BJ (cell line): ENCODE measurements around the gene EMC6. TPM values are rescaled to one million over a fixed set of nuclear protein-coding genes. Genes with fewer than 3 reads are reported as not detected.

Experiments
- CTCF ChIA-PET: fragments of 350-600 bp; formaldehyde crosslinking; extraction: SDS; loops from one replicate; lab custom pipeline; 2021; ENCODE audit warnings: antibody characterized with exemption, inconsistent platforms; lab: Yijun Ruan, JAX
- POLR2A ChIA-PET: fragments of 300-600 bp; sonication (Branson Sonifier 250); formaldehyde crosslinking; extraction: SDS; loops from one replicate; lab custom pipeline; 2021; ENCODE audit warnings: antibody characterized with exemption; lab: Charles Lee
- DNase-seq: peaks from one replicate; pipeline ENCODE4 v3.0.0-alpha.2; 2011; ENCODE audit warnings: low read depth
- H3K27me3 ChIP-seq: 2 replicates; pipeline ENCODE4 v1.6.0; 2011; ENCODE audit warnings: low read length; ENCODE audit not compliant: control insufficient read depth, insufficient read depth
- H3K36me3 ChIP-seq: 2 replicates; pipeline ENCODE4 v1.5.1; 2011; ENCODE audit warnings: low read length; ENCODE audit not compliant: control insufficient read depth, insufficient read depth
- H3K4me3 ChIP-seq: 2 replicates; pipeline ENCODE4 v1.5.1; 2011; ENCODE audit warnings: low read depth, mild to moderate bottlenecking, control low read depth, low read length
- polyA plus RNA-seq: library from polyadenylated mRNA; depleted of rRNA; stranded (reverse); fragments of >200 nt; gene quantifications from 2 replicates; pipeline ENCODE4 v1.2.3, GENCODE V29; 2011
- TF ChIP-seq, protein P1 (sequence below): IDR thresholded peaks from 2 replicates; pipeline ENCODE4 v1.5.1; 2011; ENCODE audit warnings: low read depth, mild to moderate bottlenecking, control low read depth, inconsistent platforms, low read length, moderate library complexity; ENCODE audit not compliant: insufficient read depth

Gene EMC6
- polyA plus RNA-seq, 1 experiment = 38.6 TPM

GRCh38 chr17:3681565-3681964, 13.0 kb downstream of the EMC6 start:
- CTCF ChIA-PET = interaction anchor here (1.7 to 4.1 kb wide), 2 partner anchors 8 to 14 kb away, joined by 10 to 26 read pairs; partner anchors contain the start of gene P2RX5
- Histone ChIP-seq H3K27me3 (no peaks in the 10 kb centered on the region), H3K36me3 (no peaks in the 10 kb centered on the region), H3K4me3 (no peak overlapping the region)
- TF ChIP-seq, protein P1, sequence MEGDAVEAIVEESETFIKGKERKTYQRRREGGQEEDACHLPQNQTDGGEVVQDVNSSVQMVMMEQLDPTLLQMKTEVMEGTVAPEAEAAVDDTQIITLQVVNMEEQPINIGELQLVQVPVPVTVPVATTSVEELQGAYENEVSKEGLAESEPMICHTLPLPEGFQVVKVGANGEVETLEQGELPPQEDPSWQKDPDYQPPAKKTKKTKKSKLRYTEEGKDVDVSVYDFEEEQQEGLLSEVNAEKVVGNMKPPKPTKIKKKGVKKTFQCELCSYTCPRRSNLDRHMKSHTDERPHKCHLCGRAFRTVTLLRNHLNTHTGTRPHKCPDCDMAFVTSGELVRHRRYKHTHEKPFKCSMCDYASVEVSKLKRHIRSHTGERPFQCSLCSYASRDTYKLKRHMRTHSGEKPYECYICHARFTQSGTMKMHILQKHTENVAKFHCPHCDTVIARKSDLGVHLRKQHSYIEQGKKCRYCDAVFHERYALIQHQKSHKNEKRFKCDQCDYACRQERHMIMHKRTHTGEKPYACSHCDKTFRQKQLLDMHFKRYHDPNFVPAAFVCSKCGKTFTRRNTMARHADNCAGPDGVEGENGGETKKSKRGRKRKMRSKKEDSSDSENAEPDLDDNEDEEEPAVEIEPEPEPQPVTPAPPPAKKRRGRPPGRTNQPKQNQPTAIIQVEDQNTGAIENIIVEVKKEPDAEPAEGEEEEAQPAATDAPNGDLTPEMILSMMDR = no peak
- DNase-seq = no peak
- POLR2A ChIA-PET = no interaction called here

- TF ChIP-seq, protein P1 = no peak
- ChIA-PET POLR2A (no interaction called here), CTCF (interaction anchor here (0.7 to 4.1 kb wide), 12 partner anchors 8 to 460 kb away, joined by 3 to 26 read pairs (median 4); partner anchors contain the start of genes HASPIN and P2RX5)
- H3K36me3 ChIP-seq = no peaks in the 10 kb centered on the region
- no peak overlapping the region for H3K4me3 ChIP-seq
- no peak for DNase-seq
- no peaks in the 10 kb centered on the region for H3K27me3 ChIP-seq
These were observed 13.4 kb downstream of the EMC6 start for GRCh38 chr17:3682033-3682432.

GRCh38 chr17:3683054-3683511, 14.5 kb downstream of the EMC6 start:
- DNase-seq = no peak
- H3K4me3 ChIP-seq = no peak overlapping the region
- ChIA-PET CTCF (interaction anchor here (0.6 to 4.1 kb wide), 22 partner anchors 9 to 634 kb away, joined by 3 to 26 read pairs (median 4); partner anchors contain the start of genes HASPIN and P2RX5), POLR2A (no interaction called here)
- TF ChIP-seq, protein P1 = peak; percentile 96
- H3K27me3 ChIP-seq = no peaks in the 10 kb centered on the region
- H3K36me3 ChIP-seq = no peaks in the 10 kb centered on the region

DNA sequence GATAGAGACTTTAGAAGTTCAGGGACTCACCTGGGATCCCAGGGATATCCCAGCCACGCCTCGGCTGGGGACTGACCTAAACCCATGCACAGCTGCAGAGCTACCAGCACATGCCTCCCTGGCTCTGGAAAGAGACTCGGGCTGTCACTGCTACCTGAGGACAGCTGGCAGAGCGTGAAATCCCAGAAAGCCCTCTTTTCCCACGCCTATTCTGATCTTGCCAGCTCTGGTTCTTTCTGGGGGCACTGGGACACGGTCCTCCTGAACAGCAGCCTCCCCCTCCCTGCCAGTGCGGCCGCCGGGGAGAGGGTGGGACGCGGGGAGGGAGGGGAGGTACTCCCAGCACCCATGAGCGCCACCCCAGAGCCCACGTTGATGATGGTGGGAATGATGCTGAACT, 16.6 kb downstream of the EMC6 start:
- Histone ChIP-seq H3K27me3 (no peaks in the 10 kb centered on the region), H3K36me3 (no peaks in the 10 kb centered on the region), H3K4me3 (no peak overlapping the region)
- CTCF ChIA-PET = interaction anchor here (4.1 kb wide), 1 partner anchor 10 kb away, joined by 26 read pairs; the partner anchor contains the start of gene P2RX5
- no peak for DNase-seq
- TF ChIP-seq, protein P1 = no peak
- POLR2A ChIA-PET = no interaction called here

DNA sequence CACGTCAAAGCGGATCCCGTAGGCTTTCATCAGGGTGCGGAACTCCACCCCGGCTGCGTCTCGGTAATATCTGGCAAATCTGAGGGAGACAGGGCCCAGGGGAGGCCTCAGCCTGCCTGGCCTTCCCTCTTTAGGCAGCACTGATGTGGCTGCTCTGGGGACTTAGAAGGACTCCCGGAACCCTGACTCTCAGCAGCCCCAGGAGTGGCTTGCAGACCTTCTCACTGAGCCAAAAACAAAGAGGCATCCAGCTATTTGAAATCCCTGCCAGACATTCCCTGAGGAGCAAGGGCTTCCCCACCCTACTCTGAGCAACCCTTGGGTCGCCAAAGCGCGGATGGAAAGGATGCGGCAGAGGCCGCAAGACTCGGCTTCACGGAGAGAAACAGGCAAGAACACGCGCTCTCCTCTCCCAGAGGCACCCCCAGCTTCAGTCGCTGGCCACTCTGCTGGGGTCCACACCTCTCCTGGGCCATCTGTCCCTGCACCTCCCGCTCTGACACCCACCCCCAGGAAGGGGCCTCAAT, 19.5 kb downstream of the EMC6 start:
- DNase-seq = no peak
- POLR2A ChIA-PET = no interaction called here
- TF ChIP-seq, protein P1 = no peak

More for the DNA sequence above, 19.5 kb downstream of the EMC6 start:
- no peaks in the 10 kb centered on the region for H3K36me3 ChIP-seq
- no peaks in the 10 kb centered on the region for H3K27me3 ChIP-seq
- no peak overlapping the region for H3K4me3 ChIP-seq
- CTCF ChIA-PET = no interaction called here
